Stimulated activated CD8-positive, alpha-beta memory T cell treated with anti-CD3 and anti-CD28 coated beads, Interleukin-2, amount 100 ng/mL, for 48 hours (primary cell): Measurements from ENCODE around the gene SPEM3.

Source experiments
- DNase-seq, 2 donors: peaks; one replicate each; pipeline ENCODE4 v3.0.0-alpha.2; 2020; ENCODE audit warnings: low read depth in 2 of 2

The SPEM3 gene

DNA sequence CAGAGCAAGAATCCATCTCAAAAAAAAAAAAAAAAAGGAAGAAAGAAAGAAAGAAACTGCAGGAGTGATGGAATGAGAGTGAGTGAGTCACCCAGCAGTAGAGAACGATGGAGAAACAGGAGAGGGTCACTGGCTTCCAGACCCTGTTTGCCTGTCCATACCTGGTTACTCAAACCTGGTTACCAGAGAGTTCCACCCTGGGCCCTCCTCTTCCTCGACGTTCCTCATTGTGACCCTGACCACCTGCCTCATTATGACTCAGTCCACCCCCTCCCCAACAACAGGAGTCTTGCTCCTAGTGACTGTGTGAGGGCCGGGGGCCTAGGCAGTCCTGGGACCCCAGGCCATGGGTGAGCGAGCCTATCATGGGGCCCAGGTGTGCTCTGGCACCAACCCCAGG lies at the start of gene SPEM3:
Gene SPEM3, plus strand, starts transcription at position 301 of the 400 bp plus-strand sequence. Its CDS starts 46 bp downstream, at position 347.
- no peak for DNase-seq

GRCh38 chr17:7379134-7379533 lies 49.5 kb upstream of the SPEM3 start:
- DNase-seq = no peak

GRCh38 chr17:7380321-7380720 lies 48.3 kb upstream of the SPEM3 start:
- no peak for DNase-seq

DNA sequence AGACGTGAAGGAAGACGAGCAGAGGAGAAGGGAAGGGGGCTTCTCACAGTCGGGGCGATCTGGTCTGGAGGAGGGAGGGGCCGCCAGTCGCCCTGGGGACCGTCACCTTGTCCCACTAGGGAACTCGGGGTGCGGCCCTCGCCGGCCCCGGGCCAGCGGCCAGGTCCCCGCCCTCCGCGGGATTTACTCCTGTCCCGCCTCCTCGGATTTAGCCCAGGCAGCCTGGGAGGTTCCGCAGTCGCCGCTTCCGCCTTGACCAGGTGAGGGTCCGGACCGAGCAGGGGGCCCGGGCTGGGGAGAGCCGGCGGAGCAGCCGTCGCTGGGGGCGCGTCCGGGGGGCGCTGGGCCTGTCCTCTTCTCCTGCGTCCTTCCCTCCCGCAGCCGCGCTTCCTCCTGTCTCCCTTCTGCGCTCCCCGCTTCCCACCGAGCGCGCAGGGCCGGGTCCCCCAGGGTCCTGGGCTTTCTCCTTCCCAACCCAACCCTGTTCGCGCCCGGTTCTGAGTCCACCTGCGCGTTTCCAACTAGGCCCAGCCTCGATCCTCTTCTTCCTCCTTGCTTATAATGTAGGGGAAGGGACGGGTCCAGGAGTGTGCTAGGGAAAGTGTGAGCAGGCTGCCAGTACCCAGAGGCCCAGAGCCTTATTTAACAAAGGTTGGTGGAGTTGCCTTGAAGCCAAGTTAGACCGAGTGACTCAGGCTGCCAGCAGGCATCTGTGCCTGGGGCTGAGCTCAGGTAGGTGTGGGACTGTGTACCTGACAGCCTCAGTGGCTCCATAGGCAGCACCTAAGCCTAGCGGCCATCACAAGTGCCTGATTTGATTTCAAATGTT lies 47.6 kb upstream of the SPEM3 start, which contains the start of gene TNK1:
Gene TNK1, plus strand, starts transcription at position 235 of the 829 bp plus-strand sequence. CDS start 1,838 bp downstream, outside the sequence.
- DNase-seq = no peak

DNA sequence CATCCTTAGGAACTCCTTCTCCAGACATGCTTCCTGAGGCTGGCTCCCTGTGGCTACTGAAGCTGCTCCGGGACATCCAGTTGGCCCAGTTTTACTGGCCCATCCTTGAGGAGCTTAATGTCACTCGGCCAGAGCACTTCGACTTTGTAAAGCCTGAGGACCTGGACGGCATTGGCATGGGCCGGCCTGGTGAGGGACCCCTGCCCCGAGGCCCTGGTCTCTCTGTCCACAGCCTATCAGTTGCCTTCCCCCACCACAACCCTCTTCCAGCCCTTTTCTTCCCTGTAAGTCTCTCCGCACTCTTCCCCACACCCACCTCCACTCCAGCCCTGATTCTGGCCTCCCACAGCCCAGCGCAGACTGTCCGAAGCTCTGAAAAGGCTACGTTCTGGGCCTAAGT lies 45.8 kb upstream of the SPEM3 start:
- no peak for DNase-seq

GRCh38 chr17:7383371-7383741 lies 45.3 kb upstream of the SPEM3 start:
- no peak for DNase-seq

GRCh38 chr17:7383742-7384488 lies 44.7 kb upstream of the SPEM3 start:
- DNase-seq = peak; percentile 66 to 67

GRCh38 chr17:7384489-7385081 lies 44.1 kb upstream of the SPEM3 start:
- DNase-seq = no peak

GRCh38 chr17:7388856-7389255 lies 39.8 kb upstream of the SPEM3 start:
- DNase-seq = no peak

DNA sequence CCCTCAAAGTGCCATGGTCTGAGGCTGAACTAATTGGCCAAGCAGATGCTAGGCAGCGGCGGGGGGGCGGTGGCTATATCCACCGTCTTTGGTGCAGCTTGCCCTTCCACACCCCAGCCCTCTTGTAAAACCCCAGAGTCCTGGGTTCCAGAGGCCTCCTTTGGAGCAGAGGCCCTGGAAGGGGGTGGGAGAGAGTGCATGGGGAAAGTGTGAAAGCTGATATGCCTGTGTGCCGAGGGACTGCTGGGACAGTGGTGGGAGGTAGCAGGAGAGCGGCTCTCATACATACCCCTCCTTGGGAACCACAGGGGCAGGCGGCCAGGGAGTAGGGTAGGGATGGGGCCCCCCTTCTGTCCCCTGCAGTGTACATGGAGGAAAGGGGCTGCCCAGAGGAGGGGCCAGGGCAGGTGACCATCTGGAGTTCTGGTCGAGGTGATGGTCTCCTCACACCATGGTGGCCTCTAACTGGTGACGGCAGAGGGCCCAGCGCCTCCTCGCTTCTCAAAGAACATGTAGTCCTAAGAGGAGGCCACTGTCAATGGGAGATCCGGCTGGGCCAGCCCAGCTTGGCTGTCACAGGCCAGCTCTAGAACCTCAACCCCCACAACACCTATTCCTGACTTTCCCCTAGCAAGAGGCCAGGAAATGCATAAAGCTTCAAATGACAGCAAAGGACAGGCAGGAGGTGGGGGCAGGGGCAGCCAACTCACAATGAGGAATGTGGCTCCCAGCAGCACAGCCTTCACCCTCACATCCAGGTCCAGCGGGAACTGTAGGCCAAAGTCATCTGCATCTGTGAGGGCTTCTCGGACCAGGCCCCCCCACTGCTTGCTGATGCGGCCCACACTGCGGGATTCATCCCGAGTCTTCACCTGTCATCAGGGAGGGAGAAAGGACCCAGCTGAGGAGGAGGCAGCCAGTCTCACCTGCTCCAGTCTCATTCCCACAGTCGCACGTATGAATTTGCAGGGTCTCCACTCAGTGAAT lies 38.4 kb upstream of the SPEM3 start:
- no peak for DNase-seq

DNA sequence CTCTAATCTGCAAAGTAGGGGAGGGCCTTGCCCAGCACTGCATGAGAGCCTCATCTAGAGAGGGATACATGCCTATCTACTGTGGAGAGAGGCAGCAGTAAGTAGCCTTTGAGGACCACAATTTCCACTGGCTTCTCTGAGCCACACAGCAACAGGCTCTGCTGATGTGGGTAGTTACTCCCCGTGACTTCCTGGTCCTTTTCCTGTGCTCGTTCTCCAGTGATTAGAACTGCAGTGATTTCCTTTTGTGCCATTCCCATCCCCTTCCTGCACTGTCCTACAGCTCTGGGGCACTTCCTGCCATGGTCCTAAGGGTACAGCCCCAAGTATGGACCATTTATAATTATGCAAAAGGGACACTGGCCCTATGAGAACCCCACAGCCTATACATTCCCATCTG lies 37.4 kb upstream of the SPEM3 start:
- no peak for DNase-seq

- no peak for DNase-seq
Measured at GRCh38 chr17:7392696-7393612, 35.7 kb upstream of the SPEM3 start.

DNA sequence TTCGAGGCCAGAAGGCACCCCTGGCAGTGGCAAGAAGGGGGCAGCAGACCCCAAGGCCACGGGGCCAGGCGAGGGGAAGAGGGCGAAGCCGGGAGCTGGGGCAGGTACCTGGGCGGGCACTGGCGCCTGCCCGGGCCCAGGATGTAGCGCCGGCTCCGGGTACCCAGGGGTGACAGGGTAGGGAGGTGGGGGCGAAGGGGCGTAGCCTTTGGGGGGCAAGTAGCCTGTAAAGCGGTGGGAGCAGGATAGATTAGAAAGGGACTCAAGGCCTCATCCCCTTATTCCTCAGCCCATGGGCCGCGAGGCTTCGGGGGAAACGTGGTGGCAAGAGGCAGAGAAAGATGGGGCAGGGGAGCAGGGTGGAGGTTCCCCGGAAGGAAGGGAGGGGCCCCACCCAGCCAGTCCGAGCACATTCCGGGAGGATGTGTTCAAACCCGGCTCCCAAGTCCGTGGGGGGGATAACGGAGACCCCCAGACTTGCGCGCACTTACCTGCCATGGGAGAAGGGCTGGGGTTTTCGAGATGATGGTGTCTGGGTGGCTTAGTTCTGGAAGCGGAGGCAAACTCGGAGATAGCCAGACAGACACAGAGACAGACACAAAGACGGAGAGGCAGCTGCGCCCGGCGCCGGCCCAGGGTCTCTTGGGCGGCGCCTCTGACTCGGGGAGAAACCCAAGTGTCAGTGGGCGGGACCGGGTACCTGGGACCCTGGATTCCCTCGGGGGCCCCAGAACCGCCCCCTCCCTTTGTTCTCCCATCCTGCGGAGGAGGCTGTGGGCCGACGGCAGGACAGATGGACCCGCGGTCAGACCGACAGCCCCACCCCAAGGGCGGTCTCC lies 34.8 kb upstream of the SPEM3 start:
- no peak for DNase-seq

DNA sequence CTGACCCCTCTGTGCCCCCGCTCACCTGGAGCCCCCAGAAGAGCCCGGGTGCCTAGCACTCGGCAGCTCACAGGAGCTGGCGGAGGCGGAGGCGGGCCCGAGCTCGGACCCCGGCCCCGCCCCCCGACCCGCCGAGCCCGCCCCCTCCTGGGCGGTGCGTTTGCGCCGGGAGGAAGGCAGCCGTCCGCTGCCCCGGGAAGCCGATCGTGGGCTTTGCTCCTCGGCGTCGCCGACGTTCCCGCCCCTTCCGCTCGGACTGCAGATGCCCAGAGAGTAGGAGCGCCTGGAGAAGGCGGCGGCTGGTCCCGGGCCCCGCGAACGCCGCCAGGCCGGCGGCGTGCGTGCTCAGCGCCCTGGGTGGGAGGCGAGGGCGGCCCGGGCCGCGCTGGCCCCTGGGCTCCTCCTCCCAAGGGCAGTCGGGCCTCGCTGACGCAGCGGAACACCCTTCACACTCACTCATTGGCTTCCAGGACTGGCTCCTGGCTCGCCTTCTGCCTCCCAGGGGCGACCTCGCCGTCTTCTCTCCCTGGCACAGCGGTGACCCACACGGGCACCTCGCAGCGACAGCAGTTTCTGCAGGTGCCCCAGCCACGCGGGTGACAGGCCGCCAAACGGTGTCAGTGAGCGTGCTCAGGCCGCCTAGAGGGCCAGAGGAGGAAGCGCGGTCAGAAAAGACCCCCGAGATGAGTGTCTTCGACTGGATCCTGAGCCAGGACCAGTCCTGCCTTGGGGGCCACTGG lies 34.0 kb upstream of the SPEM3 start, which contains the start of gene PLSCR3:
Gene PLSCR3, minus strand, starts transcription at position 74 of the 740 bp plus-strand sequence. CDS start 415 bp downstream, outside the sequence.
- DNase-seq = peak; percentile 81 to 82

DNA sequence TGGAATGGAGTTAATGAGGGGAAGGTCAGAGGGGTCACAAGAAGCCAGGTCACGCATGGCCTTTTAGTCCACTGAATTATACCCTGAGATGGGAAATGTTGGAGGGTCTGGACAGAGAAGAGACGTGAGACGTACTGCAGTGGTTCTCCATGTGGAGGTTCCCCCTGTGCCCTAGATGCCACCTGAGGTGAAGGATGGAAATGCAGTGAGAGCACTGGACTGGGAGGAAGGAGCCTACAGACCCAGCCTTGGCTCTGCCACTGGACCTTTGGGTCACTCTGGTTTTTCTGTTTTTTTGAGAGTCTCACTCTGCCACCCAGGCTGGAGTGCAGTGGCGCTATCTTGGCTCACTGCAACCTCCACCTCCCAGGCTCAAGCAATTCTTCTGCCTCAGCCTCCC lies 32.5 kb upstream of the SPEM3 start:
- no peak for DNase-seq

DNA sequence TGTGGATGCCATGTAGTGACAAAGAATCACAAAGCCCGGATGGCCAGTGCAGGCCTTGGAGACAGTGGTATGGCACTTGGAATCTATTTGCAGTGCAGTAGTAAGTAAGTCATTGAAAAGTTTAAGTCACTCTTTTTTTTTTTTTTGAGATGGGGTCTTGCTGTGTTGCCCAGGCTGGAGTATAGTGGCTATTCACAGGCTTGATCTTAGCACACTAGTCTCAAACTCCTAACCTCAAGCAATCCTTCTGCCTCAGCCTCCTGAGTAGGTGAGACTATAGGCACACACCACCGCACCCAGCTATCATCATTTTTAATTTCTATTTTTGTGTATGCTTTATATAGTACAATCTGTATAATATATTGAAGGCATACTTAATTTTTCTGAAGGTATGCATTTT lies 30.0 kb upstream of the SPEM3 start:
- DNase-seq = no peak

DNA sequence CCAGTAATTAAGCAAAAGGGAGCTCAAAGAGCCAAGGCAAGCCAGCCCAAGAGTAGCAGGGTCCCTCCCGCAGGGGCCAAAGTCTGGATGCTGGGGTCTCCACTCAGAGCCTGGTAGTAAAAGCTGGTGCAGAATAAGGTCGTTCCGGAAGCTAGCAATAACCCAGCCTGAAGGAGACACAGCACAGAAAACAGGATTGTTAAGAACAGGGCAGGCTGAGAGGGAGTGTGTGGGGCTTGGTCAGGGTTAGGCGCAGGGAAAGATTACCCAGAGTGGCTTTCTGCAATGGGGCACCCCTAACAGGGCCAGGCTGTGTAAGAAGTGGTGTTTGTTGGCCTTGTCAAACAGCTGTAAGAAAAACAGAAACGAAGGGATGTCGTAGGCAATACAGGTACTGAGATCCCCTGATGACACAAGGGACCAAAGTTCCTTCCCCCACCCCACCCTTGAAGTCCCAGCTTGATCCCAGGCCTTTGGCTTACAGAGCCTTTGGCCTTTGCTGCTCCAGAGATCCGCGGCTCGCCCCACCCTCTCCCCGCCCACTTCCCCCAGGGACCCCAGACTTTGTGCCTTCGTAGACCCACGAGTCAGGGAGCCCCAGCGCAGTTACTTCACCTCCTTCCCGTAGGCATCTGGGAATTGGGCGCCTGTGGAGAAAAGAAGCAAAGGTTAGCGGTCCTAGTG lies 25.5 kb upstream of the SPEM3 start:
- DNase-seq = no peak

GRCh38 chr17:7403727-7403976 lies 25.0 kb upstream of the SPEM3 start:
- no peak for DNase-seq
